ENCODE measurements around the gene BLVRB. TPM values are rescaled to one million over a fixed set of nuclear protein-coding genes. Genes with fewer than 3 reads are reported as not detected.
A peak's percentile ranks its signal among the peaks of the same experiment; 100 is the strongest.
"Not testable (repeated sequence)": the region's sequence is repeated elsewhere in the genome, so short reads cannot be mapped to it uniquely, and the experiment has no call there.

BLVRB gene
- total RNA-seq, 1 donor from 2014 or later: 43.0 TPM

GRCh38 chr19:40422748-40423566 lies 42.6 kb downstream of the BLVRB start:
- no peak for DNase-seq (ENCODE audit: low read depth)

DNA sequence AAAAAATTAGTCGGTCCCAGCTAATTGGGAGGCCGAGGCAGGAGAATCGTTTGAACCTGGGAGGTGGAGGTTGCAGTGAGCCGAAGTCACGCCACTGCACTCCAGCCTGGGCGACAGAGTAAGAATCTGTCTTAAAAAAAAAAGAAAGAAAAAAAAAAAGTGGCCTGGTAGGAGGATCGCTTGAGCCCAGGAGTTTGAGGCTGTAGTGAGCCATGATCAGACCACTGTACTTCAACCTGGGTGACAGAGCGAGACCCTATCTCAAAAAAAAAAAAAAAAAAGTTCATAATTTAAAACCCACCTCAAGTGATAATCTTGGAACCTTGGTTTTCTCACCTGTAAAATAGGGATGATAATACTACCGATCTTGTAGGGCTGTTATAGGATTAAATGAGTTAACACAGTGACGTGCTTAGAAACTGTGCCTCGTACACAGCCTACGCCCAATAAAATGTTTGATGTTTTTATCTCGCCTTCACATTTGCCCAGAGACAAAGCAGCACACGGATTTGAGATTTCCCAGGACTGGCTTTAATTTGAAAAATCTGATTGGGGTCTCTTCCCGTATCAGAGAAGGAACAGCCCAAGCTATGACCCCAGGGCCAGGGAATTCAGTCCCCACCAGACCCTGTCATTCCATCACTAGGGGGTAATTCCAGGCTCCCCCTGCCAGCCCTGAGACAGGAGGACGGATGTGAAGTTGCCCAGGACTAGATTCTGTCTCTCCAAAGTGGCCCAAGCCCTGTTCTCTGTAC lies 43.4 kb downstream of the BLVRB start:
- DNase-seq (ENCODE audit: low read depth): no peak

GRCh38 chr19:40420766-40421765 lies 44.5 kb downstream of the BLVRB start:
- peak; percentile 72 for DNase-seq (ENCODE audit: low read depth)

GRCh38 chr19:40420451-40420765 lies 45.1 kb downstream of the BLVRB start:
- no peak for DNase-seq (ENCODE audit: low read depth)

DNA sequence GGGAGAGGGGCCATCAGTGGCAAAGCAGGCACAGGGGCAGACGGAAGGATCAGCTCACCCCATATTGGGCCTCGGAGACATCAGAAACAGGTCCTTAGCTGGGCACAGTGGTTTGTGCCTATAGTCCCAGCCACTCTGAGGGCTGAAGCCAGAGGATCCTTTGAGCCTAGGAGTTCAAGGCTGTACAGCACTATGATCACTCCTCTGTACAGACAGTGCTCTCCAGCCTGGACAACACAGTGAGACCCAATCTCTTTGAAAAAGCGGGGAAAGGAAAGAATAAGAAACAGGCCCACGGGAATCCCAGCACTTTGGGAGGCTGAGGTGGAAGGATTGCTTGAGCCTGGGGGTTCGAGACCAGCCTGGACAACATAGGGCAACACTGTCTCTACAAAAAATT lies 45.8 kb downstream of the BLVRB start:
- DNase-seq (ENCODE audit: low read depth): no peak

DNA sequence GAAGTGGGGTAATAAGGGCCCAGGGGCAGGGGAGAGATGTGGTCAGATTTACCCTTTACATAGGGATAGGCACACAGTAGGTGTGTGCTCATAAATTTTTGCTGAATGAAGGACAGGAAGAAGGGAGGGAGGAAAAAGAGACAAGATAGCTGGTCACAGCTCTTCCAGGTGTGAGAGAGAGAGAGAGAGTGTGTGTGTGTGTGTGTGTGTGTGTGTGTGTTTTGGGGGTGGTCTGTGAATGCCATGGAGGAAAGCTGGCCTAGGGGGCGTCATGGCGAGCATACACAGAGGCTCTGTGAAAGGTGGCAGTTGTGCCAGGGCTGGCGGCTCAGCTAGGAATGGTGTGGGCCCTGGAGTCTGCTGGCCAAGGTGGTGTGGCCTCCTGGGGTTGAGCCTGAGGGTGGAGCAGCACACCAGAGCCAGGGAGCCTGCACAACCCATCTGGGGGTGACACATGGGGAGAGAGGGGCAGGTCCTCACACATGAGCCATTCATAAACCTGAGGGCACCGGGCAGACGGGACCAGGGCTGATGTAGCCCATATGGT lies 46.4 kb downstream of the BLVRB start:
- DNase-seq (ENCODE audit: low read depth): no peak

DNA sequence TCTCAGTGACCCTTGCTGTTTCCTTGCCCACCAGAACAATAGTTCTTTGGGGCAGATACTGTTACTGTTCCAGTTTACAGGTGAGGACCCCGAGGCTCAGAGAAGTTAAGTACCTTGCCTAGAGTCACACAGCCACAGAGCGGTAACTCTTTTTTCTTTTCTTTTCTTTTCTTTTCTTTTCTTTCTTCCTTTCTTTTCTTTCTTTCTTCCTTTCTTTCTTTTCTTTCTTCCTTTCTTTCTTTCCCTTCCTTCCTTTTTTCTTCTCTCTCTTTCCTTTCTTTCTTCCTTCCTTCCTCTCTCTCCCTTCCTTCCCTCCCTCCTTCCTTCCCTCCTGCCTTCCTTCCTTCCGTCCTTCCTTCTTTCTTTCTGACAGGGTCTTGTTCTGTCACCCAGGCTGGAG lies 47.5 kb downstream of the BLVRB start:
- no peak for DNase-seq (ENCODE audit: low read depth)

DNA sequence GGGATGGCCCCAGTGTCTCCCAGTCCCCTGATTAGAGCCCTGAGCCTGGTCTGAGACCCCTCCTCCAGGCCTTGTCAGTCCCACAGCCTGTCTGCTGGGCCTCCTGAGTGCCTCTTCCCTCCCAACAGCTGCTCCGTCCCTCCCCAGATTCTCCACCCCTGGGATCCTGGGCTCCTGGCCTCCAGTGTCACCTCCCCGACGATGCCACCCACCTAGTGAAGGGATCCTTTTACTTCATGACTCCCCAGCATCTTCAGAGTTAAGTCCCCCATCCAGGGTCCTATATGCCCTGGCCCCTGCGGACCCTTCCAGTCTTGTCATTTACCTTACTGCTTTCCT lies 47.9 kb downstream of the BLVRB start:
- no peak for DNase-seq (ENCODE audit: low read depth)

- no peak for DNase-seq (ENCODE audit: low read depth)
These were observed 48.5 kb downstream of the BLVRB start for GRCh38 chr19:40416918-40417642.

- no peak for DNase-seq (ENCODE audit: low read depth)
These were observed 49.8 kb downstream of the BLVRB start for GRCh38 chr19:40415768-40416167.

DNA sequence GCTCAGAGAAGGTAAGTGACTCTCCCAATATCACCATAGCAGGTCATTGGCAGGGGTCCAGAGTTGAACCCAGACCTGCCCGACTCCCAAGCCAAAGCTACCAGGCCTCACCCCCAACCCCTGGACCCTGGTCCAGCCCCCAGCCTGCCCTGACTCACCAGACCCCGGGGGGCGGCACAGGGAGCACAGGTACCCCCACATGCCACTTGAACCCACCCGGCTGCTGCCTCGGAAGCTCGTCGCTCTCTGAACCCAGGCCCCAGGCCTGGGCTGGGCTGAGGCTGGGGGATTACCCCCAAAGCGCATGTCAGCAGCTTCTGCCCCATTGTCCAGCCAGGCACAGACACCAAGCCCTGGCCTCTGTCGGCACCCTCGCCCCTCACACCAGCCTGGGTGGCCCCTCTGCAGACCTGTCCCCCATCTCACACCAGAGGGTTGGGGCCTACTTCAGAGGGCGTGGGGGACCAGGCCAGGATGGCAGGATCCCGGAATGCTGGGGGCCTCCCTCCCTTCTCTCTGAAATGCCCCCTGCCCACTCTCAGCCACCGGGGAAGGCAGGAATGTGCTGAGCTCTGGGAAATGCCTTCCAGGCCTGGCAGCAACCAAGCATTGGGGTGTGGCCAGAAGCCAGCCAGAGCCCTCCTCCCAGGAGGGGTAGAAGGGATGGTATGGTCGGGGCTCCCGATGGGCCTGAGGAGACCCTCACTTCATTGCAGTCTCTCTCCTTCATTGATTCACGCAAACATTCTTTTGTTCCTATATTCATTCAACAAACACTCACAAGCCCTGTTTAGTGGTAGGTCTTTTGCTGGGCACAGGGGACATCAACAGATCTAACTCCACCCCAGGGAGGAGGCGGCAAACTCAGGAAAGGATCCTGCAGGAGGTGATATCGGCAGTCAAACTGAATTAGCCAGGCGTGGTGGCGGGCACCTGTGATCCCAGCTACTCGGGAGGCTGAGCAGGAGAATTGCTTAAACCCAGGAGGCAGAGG lies 50.7 kb downstream of the BLVRB start:
- DNase-seq (ENCODE audit: low read depth): no peak

GRCh38 chr19:40413291-40413845 lies 52.2 kb downstream of the BLVRB start, which contains the start of gene PRX:
TSS of gene PRX (minus strand) at chr19:40413378. CDS start at chr19:40407932, 5,446 bp downstream.
- no peak for DNase-seq (ENCODE audit: low read depth)

- no peak for DNase-seq (ENCODE audit: low read depth)
These were observed 52.7 kb downstream of the BLVRB start for GRCh38 chr19:40412866-40413265.

DNA sequence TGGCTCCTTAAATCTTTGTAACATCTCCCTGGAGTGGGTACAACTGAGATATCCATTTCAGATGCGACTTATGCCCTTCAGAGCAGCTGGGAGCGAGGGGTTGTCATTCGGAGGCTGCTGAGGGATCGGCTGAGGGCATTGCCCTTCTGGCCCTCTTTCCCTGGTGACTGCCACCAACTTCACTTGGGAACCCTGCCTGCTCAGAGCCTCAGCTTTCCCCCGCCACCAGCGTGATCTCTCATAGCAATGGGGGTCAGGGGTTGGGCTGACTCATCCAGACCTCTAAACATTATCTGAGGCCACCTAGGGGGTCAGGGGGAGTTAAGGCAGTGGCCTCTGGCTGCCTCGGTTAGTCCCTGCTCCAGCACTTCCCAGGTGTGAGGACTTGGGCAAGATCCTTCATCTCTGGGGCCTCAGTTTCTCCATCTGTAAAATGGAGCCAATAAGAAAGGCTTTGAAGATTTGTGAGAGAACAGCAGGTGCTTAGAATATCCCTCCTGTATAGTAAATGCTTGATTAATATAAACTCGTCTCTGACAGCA lies 53.5 kb downstream of the BLVRB start:
- DNase-seq (ENCODE audit: low read depth): no peak

- no peak for DNase-seq (ENCODE audit: low read depth)
These were observed 54.3 kb downstream of the BLVRB start for GRCh38 chr19:40411125-40411842.

GRCh38 chr19:40410030-40410389 lies 55.5 kb downstream of the BLVRB start:
- DNase-seq (ENCODE audit: low read depth): no peak

DNA sequence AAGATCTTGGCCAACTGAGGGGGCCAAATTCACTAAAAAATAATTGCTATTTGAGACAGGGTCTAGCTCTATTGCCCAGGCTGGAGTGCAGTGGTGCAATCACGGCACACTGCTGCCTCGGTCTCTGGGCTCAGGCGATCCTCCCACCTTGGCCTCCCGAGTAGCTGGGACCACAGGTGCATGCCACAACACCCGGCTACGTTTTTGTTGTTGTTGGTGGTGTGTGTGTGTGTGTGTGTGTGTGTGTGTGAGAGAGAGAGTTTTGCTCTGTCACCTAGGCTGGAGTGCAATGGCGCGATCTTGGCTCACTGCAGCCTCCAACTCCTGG lies 57.0 kb downstream of the BLVRB start:
- DNase-seq (ENCODE audit: low read depth): not testable (repeated sequence)

GRCh38 chr19:40407714-40408597 lies 57.6 kb downstream of the BLVRB start:
- no peak for DNase-seq (ENCODE audit: low read depth)

Measured in renal cortical epithelial cell (primary cell).